DOHH2 (cell line): ENCODE measurements around the gene FSCN2.

ENCODE experiments used
- H3F3A ChIP-seq: fragments of 200-600 bp; sonication (generic), shearing (Covaris generic); 2 replicates; pipeline ENCODE4 v1.6.0; 2016; ENCODE audit warnings: antibody characterized with exemption, mild to moderate bottlenecking; ENCODE audit not compliant: control insufficient read depth, insufficient read depth
- H3K27ac ChIP-seq: fragments of 200-600 bp; sonication (generic); 2 replicates; pipeline ENCODE4 v1.5.1; 2014; ENCODE audit warnings: low read depth, mild to moderate bottlenecking, low read length, moderate library complexity
- H3K27me3 ChIP-seq: fragments of 200-600 bp; sonication (generic); 2 replicates; pipeline ENCODE4 v1.6.1; 2014; ENCODE audit warnings: mild to moderate bottlenecking, low read length, mixed read lengths; ENCODE audit not compliant: control insufficient read depth
- H3K36me3 ChIP-seq: fragments of 200-600 bp; sonication (generic); 2 replicates; pipeline ENCODE4 v1.6.1; 2014; ENCODE audit warnings: mild to moderate bottlenecking, low read length, moderate library complexity, mixed read lengths; ENCODE audit not compliant: control insufficient read depth
- H3K4me1 ChIP-seq: fragments of 200-600 bp; sonication (generic); 2 replicates; pipeline ENCODE4 v1.6.1; 2014; ENCODE audit warnings: mild to moderate bottlenecking, low read length, mixed read lengths; ENCODE audit not compliant: control insufficient read depth
- H3K4me2 ChIP-seq: fragments of 200-600 bp; sonication (generic); 2 replicates; pipeline ENCODE4 v1.6.0; 2014; ENCODE audit warnings: mild to moderate bottlenecking, low read length, moderate library complexity
- H3K4me3 ChIP-seq: fragments of 200-600 bp; sonication (generic); 2 replicates; pipeline ENCODE4 v1.5.1; 2014; ENCODE audit warnings: mild to moderate bottlenecking, low read length, mixed read lengths
- H3K79me2 ChIP-seq: fragments of 200-600 bp; sonication (generic); 2 replicates; pipeline ENCODE4 v1.6.1; 2014; ENCODE audit warnings: mild to moderate bottlenecking, low read length, mixed read lengths; ENCODE audit not compliant: control insufficient read depth
- H3K9me2 ChIP-seq: fragments of 200-600 bp; sonication (generic); replicated peaks from 2 replicates; pipeline ENCODE4 v1.6.1; 2014; ENCODE audit warnings: mild to moderate bottlenecking, low read length, mixed read lengths; ENCODE audit not compliant: control insufficient read depth
- H3K9me3 ChIP-seq: fragments of 200-600 bp; sonication (generic); 2 replicates; pipeline ENCODE4 v1.6.1; 2014; ENCODE audit warnings: antibody characterized with exemption, low read length, mixed read lengths; ENCODE audit not compliant: control insufficient read depth, insufficient read depth
- H4K20me1 ChIP-seq: fragments of 200-600 bp; sonication (generic); 2 replicates; pipeline ENCODE4 v1.6.0; 2014; ENCODE audit warnings: low read depth, mild to moderate bottlenecking, antibody characterized with exemption, low read length, moderate library complexity; ENCODE audit not compliant: control insufficient read depth, insufficient read depth
- CTCF ChIP-seq: fragments of 200-600 bp; sonication (generic); IDR thresholded peaks from one replicate; pipeline ENCODE4 v1.5.1; 2014; ENCODE audit warnings: antibody characterized with exemption, mild to moderate bottlenecking, low read depth, low read length; ENCODE audit not compliant: poor library complexity, severe bottlenecking
- EZH2phosphoT487 ChIP-seq: fragments of 200-600 bp; sonication (generic); IDR thresholded peaks from 2 replicates; pipeline ENCODE4 v1.6.1; 2017; ENCODE audit warnings: borderline replicate concordance, mild to moderate bottlenecking, antibody characterized with exemption, low read length, moderate library complexity, mixed read lengths

FSCN2 gene

GRCh38 chr17:81511804-81512561, 16.2 kb upstream of the FSCN2 start:
- peaks cover 60% of the 10 kb centered on the region for H3K79me2 ChIP-seq
- peaks cover 52% of the 10 kb centered on the region for H3K36me3 ChIP-seq
- H3K9me3 ChIP-seq, result no peaks in the 10 kb centered on the region
- H3K4me3 ChIP-seq, result peak overlapping the region; percentile 93
- H3F3A ChIP-seq, result peaks cover 79% of the 10 kb centered on the region
- no peaks in the 10 kb centered on the region for H3K27me3 ChIP-seq
- no peak for TF ChIP-seq CTCF
- TF ChIP-seq EZH2phosphoT487, result no peak
- peaks cover 56% of the 10 kb centered on the region for H3K4me1 ChIP-seq
- H4K20me1 ChIP-seq, result peaks cover 31% of the 10 kb centered on the region
- H3K9me2 ChIP-seq, result no peaks in the 10 kb centered on the region
- peak overlapping the region; percentile 91 for H3K4me2 ChIP-seq
- H3K27ac ChIP-seq, result peak overlapping the region; percentile 85

- Histone ChIP-seq H3K4me3 (peak within 1 kb of the TSS; percentile 93), H4K20me1 (peaks cover 31% of the 10 kb centered on the region), H3K27ac (peak within 1 kb of the TSS; percentile 93), H3K27me3 (no peaks in the 10 kb centered on the region), H3K36me3 (peaks cover 52% of the 10 kb centered on the region), H3F3A (peaks cover 77% of the 10 kb centered on the region), H3K4me2 (peak within 1 kb of the TSS; percentile 91), H3K4me1 (peaks cover 63% of the 10 kb centered on the region), H3K9me2 (no peaks in the 10 kb centered on the region), H3K79me2 (peaks cover 64% of the 10 kb centered on the region), H3K9me3 (no peaks in the 10 kb centered on the region)
- TF ChIP-seq CTCF (no peak), EZH2phosphoT487 (no peak)
Observed at GRCh38 chr17:81512562-81513371, 15.4 kb upstream of the FSCN2 start, which contains the start of gene ACTG1. Gene ACTG1 (minus strand): TSS chr17:81512799. CDS start chr17:81512354, 445 bp downstream.

- H3K79me2 ChIP-seq, result peaks cover 67% of the 10 kb centered on the region
- no peaks in the 10 kb centered on the region for H3K9me3 ChIP-seq
- H3K4me3 ChIP-seq, result peak overlapping the region; percentile 88
- H4K20me1 ChIP-seq, result peaks cover 31% of the 10 kb centered on the region
- H3K36me3 ChIP-seq, result peaks cover 52% of the 10 kb centered on the region
- peaks cover 69% of the 10 kb centered on the region for H3K4me1 ChIP-seq
- H3K4me2 ChIP-seq, result peak overlapping the region; percentile 84
- no peaks in the 10 kb centered on the region for H3K27me3 ChIP-seq
- no peaks in the 10 kb centered on the region for H3K9me2 ChIP-seq
- peaks cover 77% of the 10 kb centered on the region for H3F3A ChIP-seq
- H3K27ac ChIP-seq, result peak overlapping the region; percentile 93
- TF ChIP-seq EZH2phosphoT487 (no peak), CTCF (no peak)
Observed at GRCh38 chr17:81513372-81513752, 14.8 kb upstream of the FSCN2 start.
